IPS-18c (cell line): ENCODE results near the gene ADAM11.
"Not testable (repeated sequence)": the region's sequence is repeated elsewhere in the genome, so short reads cannot be mapped to it uniquely, and the experiment has no call there.

Experiments
- H3K4me3 ChIP-seq: 2 replicates; pipeline ENCODE4 v1.7.0; 2013; ENCODE audit warnings: low read depth, mild to moderate bottlenecking, low read length, moderate library complexity; ENCODE audit not compliant: insufficient read depth
- H3K9me3 ChIP-seq: one replicate; pipeline ENCODE4 v1.6.1; 2013; ENCODE audit warnings: mild to moderate bottlenecking, low read length, moderate library complexity; ENCODE audit not compliant: control insufficient read depth, insufficient read depth

Gene ADAM11

DNA sequence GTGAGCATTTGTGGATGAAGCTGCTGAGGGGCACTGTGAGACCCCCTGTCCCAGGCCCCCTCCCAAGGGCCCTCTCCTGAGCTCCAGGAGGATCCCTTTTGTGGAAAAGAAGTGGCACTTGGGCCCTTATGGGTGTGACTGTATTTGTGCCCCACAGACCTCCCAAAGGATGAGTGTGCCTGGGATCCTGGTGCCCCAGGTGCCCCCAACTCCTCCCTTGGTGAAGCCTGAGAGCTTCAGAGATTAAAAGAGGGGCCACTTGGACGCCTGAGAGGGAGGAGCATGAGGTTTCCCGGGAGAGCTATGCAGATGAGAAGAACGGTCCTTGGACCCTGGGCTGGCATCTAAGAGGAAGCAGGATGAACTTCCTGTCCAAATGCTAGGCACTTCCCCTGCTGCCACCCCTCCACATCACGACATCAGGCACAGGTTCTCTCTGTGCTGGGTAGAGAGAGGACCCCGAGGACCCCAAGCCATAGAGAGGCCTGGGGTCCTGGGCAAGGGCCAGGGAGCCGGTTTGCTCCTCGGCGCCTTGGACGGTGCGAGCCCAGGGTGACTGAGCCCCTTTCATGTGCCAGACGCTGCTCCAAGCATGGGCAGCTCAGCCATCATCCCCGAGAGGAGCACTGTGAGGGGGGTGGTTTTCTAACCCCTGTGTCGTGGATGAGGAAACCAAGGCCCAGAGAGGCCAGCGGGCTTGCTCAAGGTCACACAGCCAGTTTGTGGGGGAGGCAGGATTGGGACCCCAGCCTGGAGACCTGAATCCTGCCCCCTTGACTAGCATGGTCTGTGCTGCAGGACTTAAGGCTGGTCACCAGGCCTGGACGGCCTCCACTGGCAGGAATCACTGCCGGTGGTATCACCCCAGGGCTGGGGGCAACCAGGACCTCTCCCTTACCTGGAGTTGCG, 5.6 kb upstream of the ADAM11 start:
- H3K4me3 ChIP-seq = no peak overlapping the region

DNA sequence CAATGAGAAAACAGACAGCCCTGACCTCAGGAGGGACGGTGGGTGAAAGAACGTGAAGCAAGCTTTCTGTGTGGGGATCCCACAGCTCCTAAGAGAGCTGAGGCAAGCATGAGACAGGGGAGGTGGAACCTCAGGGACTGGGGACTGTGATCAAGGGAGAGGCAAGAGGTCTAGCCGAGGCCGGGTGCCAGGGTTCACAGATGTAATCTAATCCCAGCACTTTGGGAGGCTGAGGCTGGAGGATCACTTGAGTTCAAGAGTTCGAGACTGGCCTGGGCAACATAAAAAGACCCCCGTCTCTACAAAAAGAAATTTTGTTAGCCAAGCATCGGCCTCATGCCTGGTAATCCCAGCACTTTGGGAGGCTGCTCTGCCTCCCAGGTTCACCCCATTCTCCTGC, 4.5 kb upstream of the ADAM11 start:
- no peaks in the 10 kb centered on the region for H3K9me3 ChIP-seq
- no peak overlapping the region for H3K4me3 ChIP-seq

More for the DNA sequence above, 5.6 kb upstream of the ADAM11 start:
- H3K9me3 ChIP-seq = no peaks in the 10 kb centered on the region

DNA sequence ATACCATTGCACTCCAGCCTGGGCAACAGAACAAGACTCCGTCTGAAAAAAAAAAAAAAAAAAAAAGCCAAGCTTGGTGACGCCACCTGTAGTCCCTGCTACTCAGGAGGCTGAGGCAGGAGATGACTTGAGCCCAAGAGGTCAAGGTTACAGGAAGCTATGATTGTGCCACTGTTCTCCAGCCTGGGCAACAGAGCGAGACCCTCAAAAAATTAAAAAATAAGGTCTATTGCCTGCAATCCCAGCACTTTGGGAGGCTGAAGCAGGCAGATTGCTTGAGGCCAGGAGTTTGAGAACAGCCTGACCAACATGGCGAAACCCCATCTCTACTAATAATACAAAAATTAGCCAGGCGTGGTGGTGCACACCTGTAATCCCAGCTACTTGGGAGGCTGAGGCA, 3.6 kb upstream of the ADAM11 start:
- not testable (repeated sequence) for H3K4me3 ChIP-seq, H3K9me3 ChIP-seq

DNA sequence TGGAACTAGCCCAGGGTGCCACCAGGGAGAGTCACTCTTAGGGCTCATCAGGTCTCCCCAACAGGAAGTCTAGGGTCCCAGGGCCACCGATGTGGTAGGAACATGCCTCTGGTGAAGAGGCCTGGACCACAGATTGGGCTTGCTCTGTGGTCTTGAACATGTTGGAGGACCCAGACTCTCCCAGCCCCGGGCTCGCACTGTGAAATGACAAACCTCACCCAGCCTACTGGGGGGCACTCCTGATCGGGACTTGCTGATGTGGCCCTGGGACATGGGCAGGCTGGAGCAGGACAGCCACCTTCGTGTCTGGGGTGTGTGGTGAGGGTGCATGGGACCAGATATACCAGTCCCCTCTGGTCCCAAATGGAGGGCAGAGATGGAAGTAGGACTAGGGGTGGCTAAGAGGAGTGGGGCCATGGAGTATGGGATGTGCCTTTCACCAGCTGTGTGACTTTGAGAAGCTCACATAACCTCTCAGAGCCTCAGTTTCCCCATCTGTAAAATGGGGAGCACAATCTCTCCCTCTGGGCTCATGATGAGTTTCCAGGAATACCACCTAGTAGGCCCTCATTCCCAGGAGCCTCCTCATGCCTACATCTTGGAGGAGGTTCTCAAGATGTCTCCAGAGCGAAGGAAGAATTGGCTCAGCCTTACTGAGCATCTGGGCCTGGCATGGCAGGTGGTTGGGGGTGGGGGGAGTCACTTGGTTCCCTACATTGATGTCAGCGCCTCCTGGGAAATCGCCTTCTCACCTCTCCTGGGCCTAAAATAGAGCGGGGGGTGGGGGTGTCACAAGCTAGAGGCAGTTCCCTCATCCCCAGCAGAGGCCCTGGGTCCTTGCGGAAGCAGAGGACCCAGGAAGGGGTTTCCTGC, 1.5 kb upstream of the ADAM11 start:
- H3K9me3 ChIP-seq = no peaks in the 10 kb centered on the region
- no peak overlapping the region for H3K4me3 ChIP-seq

DNA sequence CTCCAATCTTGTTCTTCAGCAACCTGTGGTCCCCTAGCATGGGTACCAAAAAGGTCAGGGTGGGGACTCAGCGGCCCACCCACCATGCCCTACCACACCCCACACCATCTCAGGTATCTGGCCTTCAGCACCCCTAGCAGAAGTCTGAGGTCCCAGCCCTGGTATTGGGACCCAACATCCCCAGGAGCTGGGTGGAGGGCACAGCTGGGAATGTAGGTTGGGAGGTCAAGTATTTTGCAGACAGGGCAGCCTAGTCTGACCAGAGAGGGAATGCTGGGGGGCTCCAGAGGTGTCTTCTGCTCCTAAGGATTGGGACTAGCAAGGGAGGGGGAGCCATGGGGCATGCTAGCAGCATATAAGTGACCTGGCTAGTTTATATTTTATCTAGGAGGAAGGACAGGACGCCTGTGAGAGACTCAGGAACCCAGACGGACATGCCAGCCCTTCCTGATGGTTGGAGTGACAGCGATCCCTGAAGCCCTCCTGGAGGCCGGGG, 822 bp upstream of the ADAM11 start:
- H3K9me3 ChIP-seq = no peaks in the 10 kb centered on the region
- H3K4me3 ChIP-seq = peak overlapping the region; percentile 36; the same call in 1 of the 2 replicates

DNA sequence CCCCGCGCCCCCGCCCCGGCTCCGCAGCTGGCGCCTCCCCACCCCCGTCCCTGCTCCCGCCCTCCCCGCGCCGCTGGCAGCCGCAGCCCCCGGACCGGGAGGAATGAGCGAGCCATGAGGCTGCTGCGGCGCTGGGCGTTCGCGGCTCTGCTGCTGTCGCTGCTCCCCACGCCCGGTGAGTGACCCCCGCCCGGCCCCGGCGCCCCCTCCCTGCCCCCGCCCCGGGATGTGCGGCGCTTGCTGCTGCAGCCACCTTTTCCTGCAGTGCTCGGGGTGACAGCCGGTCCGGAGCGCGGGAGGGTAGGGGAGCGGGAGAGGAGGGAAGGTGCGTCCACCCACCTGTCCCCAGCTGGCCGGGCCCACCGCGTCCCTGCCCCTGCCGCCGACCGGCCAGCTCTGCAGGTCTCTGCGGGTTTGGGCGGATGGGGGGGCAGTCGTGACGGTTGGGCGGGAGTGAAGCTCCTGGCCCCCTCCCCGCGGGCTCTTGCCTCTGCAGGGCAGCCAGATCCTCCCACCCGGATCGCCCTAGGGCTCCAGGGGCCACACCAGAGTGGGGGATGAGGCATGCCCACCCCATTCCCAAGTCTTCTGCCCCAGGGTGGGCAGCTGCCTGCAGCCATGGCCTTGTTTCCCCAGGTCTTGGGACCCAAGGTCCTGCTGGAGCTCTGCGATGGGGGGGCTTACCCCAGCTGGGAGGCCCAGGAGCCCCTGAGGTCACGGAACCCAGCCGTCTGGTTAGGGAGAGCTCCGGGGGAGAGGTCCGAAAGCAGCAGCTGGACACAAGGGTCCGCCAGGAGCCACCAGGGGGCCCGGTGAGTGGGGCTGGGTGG, 513 bp downstream of the ADAM11 start:
- H3K9me3 ChIP-seq = peaks cover 2% of the 10 kb centered on the region
- peak overlapping the region; percentile 41 for H3K4me3 ChIP-seq

DNA sequence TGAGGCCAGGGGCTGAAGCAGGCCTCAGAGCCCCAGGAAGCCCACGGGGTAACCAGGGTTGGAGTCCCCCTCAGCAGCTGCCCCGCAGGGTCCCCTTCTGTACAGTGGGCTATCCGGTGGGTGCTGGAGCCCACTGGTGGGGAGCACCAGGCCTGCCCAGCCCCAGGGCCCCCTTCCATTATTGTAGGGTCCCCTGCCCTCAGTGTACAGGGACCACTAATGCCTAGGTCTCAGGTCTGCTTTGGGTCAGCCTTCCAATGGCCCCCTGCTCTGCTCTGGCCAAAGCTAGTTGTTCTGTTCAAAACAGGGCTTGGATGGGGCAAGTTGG, 1.1 kb downstream of the ADAM11 start:
- no peak overlapping the region; the same call in 1 of the 2 replicates for H3K4me3 ChIP-seq
- peaks cover 2% of the 10 kb centered on the region for H3K9me3 ChIP-seq

DNA sequence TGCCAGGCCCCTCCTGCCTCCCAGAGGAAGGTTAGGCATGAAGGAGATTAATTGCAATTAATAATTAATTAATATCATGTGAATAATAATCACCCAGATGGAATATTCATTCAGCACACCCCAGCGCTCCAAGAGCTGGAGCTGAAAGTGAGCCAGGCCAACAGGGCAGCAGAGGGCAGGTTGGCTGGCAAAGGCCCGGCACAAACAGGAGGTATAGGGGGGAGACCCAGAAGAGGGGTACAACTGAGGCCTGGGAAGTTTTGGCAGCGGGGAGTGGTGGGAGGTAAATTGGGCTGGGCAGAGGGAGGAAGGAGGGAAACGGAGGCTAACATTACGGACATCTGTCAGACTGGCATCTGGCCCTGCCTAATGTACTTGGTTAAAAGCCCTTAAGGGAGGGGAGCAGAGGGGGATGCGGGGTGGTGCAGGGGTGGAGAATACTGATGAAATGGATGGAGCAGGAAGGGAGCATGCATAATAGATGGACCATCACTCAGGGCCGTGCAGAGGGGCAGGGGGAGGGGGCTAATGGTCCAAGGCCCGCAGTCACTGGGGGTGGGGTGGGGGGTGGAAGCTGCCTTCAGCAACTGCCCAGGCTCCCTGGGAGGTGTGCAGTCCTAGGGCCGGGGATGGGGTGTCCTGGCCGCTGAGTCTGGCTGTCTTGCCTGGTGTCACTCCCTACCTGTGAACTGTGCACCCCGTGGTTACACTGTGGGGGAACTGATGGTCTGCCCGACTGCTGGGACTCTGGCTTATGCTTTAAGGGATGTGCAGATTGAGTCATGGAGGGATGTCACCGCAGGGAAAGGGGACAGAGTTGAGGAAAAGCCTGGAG, 1.9 kb downstream of the ADAM11 start:
- H3K9me3 ChIP-seq = peaks cover 2% of the 10 kb centered on the region
- no peak overlapping the region for H3K4me3 ChIP-seq

DNA sequence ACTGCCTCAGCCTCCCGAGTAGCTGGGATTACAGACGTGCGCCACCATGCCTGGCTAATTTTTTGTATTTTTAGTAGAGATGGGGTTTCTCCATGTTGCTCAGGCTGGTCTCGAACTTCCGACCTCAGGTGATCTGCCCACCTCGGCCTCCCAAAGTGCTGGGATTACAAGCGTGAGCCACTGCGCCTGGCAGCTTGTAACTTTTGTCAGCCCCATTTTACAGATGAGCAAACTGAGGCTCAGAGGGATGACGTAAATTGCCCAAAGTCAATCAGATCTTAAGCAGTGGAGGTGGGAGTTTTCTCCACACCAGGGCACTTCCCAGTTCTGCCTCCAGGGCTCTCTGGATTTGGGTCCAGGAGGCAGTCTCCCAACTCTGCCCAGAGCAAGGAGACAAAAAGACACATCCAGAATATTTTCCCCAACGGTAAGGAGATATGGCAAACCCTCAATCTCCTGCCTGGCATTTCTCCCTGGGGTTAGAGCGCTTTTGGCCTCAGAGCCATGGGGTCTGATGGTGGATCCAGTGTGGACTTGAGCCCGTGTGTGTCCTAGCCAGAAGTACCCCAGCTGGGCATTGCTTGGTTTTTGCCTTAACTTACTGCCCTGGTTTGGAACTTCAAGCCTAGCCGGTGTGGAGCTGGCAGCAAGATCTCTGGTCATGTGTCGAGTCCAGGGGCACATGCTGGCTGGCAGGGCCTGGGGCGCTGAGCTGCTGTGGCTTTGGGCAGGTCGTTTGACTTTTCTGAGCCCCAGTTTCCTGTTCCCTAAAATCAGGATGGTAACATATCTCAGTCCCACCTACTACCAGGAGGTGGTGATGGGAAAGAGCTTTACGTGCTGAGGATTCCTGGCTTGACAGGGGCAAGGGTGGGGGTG, 3.4 kb downstream of the ADAM11 start:
- Histone ChIP-seq H3K4me3 (no peak overlapping the region), H3K9me3 (peaks cover 2% of the 10 kb centered on the region)

DNA sequence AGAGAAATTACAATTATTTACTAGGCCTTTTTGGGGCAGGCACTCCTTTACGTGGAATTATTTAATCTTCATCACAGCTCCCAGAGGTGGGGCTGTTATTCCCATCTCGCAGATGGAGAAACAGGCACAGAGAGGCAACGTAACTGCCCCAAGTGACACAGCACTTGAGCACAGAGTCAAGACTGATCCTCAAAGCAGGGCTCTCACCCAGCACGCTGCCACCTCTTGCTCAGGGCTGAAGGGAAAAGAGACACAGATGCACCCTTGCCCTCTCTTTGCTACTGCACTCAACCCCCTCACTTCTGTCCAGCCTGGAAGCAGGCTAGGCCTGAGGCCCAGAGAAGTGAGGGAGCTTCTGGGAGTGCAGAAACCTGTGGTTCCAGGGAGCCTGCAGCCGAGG, 4.4 kb downstream of the ADAM11 start:
- no peak overlapping the region for H3K4me3 ChIP-seq

DNA sequence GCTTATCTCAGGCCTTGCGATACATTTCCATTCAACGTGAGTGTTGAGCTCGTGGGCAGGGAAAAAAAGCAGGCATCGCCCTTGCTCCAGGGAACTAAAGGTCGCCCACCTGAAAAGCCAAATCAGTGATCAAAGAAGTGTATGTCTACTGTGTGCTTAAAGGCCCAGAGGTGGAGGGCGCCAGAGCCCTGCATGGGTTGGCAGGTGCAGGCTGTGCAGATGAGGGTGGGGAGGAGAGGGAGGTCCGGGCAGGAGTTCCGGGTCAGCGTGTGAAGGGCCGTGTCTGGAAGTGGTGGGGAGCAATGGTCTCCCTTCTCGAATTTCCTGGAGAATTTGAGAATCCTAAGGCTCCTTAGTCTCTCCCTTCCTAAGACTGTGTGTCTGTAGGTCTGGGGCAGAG, 7.2 kb downstream of the ADAM11 start:
- Histone ChIP-seq H3K9me3 (peaks cover 2% of the 10 kb centered on the region), H3K4me3 (no peak overlapping the region)

More for the DNA sequence above, 4.4 kb downstream of the ADAM11 start:
- H3K9me3 ChIP-seq = peaks cover 2% of the 10 kb centered on the region

DNA sequence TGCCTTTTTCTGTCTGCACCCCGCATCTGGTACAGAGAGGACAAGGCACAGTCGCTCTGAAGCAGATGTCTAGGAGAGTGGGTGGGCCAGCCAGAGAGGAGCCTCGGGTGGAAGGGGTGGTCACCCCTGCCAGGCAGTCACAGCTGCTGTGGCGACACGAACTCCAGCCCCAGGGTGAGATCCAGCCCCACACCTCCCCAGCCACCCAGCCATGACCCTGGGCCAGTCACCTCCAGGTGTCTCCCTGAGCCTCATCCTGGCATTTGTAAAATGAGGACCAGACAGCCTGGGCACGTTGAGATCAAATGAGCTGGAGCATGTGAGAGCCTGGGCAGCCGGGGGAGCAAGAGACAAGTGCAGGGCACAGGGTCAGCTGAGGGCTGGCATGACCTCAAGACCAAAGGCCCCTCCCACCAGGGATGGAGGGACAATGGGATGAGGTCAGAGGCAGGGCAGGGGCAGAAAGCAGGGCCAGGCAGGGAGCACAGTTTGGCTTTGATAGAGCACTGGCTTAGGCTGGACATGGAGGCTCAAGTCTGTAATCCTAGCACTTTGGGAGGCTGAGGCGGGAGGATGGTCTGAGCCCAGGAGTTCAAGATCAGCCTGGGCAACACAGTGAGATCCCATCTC, 7.7 kb downstream of the ADAM11 start:
- H3K9me3 ChIP-seq = peaks cover 2% of the 10 kb centered on the region
- no peak overlapping the region for H3K4me3 ChIP-seq

DNA sequence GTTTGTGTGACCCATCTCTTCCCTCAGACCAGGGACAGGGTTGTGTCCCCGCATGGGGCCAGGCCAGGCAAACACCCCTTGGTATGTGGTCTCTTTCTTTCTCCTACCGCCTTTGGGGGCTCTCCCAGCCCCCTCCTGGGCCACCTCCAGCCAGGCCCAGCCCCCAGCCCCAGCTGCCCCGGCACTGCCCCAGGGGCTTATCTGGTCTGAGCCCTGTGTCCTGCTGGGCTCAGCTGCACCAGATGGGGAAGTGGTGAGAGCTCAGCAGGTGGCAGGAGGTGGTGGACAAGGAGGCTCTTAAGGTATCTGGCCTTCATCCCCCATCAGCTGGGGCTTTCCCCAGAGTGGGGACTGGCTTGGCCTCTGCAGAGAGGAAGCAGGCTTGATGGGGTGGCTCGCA, 8.7 kb downstream of the ADAM11 start:
- Histone ChIP-seq H3K4me3 (no peak overlapping the region), H3K9me3 (peaks cover 4% of the 10 kb centered on the region)

DNA sequence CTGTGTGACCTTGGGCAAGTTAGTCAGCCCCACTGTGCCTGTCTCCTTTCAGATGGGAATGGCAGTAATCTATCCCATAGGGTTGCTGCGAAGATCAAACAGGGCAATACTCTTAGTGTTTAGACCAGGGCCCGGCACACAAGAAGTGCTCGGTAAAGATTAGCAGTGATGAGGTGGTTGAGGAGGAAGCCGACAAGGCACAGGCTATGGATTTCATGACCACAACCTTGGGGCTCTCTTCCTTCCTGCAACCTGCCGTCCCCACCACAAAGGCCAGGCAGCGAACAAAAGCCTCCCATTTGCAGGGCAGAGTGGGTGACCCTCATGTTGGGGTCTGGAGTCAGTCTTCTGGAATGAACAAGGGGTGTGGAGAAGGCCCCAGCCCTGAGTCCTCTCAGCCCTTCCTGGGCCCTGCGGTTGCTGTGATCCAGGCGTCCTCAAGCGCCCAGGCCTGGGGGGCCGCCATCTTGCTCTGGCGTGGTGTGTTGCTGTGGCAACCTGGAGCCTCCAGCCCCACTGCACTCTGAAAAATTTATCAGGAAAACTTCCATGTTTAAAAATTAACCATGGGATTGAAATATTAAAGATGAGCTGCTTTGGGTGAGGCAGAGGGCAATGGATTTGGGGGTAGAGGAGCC, 9.8 kb downstream of the ADAM11 start:
- Histone ChIP-seq H3K9me3 (peaks cover 4% of the 10 kb centered on the region), H3K4me3 (no peak overlapping the region)

DNA sequence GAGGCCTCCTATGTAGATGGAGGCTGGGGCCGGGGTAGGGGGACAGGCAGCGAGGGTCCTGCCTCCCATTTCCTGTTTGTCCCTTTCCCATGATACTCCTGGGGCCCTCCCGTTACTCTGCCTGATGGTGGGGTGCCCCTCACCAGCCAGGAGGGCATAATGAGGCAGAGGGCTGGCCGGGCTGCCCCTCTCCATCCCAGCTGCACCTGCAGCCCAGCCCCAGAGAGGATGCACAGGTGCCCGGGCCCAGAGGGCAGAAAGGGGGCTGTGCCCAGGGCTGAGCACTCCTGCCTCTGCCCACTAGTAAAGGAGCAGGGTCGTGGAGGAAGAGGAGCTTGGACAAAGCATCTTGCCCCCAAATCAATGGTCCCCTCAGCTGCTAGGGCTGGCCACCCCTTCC, 10.4 kb downstream of the ADAM11 start:
- no peak overlapping the region for H3K4me3 ChIP-seq
- H3K9me3 ChIP-seq = peaks cover 2% of the 10 kb centered on the region
